Kidney (tissue), 14 donors: ENCODE data around the gene UBE2J1. TPM values are rescaled to one million over a fixed set of nuclear protein-coding genes. Genes with fewer than 3 reads are reported as not detected.
A peak's percentile ranks its signal among the peaks of the same experiment; 100 is the strongest.

Source experiments
- DNase-seq, 5 donors: peaks; one replicate each; pipeline ENCODE4 v3.0.0-alpha.2; 2013 to 2020
- FAIRE-seq: peaks from 2 replicates; lab custom pipeline; 2012; peaks lifted over from hg19 to GRCh38; lab: Jason Lieb, UNC
- H3K27ac ChIP-seq, 2 donors: one replicate each; pipeline ENCODE4 v1.7.0; 2013; ENCODE audit warnings: low read depth in 2 of 2, low read length in 2 of 2, inconsistent platforms in 1 of 2
- H3K27me3 ChIP-seq: one replicate; pipeline ENCODE4 v1.7.1; 2013; ENCODE audit warnings: low read length, inconsistent platforms; ENCODE audit not compliant: control insufficient read depth, insufficient read depth
- H3K36me3 ChIP-seq, 3 donors: one replicate each; pipeline versions ENCODE4 v1.7.0 to v1.7.1; 2013; ENCODE audit warnings: low read length in 3 of 3, control low read depth in 1 of 3, inconsistent platforms in 1 of 3; ENCODE audit not compliant: insufficient read depth in 3 of 3, control insufficient read depth in 2 of 3
- H3K4me1 ChIP-seq, 3 donors: one replicate each; pipeline versions ENCODE4 v1.7.0 to v1.7.1; 2013; ENCODE audit warnings: low read length in 3 of 3, inconsistent platforms in 1 of 3, low read depth in 1 of 3; ENCODE audit not compliant: control insufficient read depth in 2 of 3, insufficient read depth in 2 of 3
- H3K4me3 ChIP-seq, 3 donors: one replicate each; pipeline versions ENCODE4 v1.7.0 to v1.8.1; 2013; ENCODE audit warnings: low read length in 3 of 3, control low read depth in 1 of 3, inconsistent platforms in 1 of 3
- H3K9ac ChIP-seq, 3 donors: one replicate each; pipeline versions ENCODE4 v1.7.0 to v1.7.1; 2013; ENCODE audit warnings: low read length in 3 of 3, control low read depth in 1 of 3, inconsistent platforms in 1 of 3
- H3K9me3 ChIP-seq, 3 donors: one replicate each; pipeline versions ENCODE4 v1.7.0 to v1.7.1; 2013; ENCODE audit warnings: low read length in 3 of 3, control low read depth in 1 of 3, inconsistent platforms in 1 of 3; ENCODE audit not compliant: control insufficient read depth in 2 of 3, insufficient read depth in 1 of 3
- intact Hi-C: fragments of 100-400 bp; cut with DNase I; formaldehyde crosslinking; loops from one replicate; pipeline ENCODE4 v1.11.1; 2022
- polyA plus RNA-seq: library from polyadenylated mRNA; stranded (reverse); fragments of 350-450 nt; fragmentation: Illumina TruSeq; extraction: RNeasy Lipid Tissue Mini Kit (QIAGEN cat#74804); gene quantifications from one replicate; pipeline ENCODE4 v1.2.3, GENCODE V29; 2014; ENCODE audit warnings: low read depth, low replicate concordance; ENCODE audit not compliant: insufficient read depth
- total RNA-seq: library from RNA; stranded (reverse); fragmentation: NEBNext Ultra II Directional; extraction: Animal tissue kit (Norgen Biotek cat#: 25700); gene quantifications from one replicate; pipeline ENCODE4 v1.2.1, GENCODE V29; 2021
- TF ChIP-seq, protein P1 (sequence below): IDR thresholded peaks from 3 replicates; pipeline ENCODE4 v1.5.1; 2012; ENCODE audit warnings: mild to moderate bottlenecking, moderate library complexity, borderline replicate concordance; ENCODE audit not compliant: insufficient read depth; ENCODE audit errors: extremely low read depth
- donor health status: control.
- donor health status: control.
- donor health status: control.
- donor health status: control.
- donor health status: control.
- donor health status: DM: yes; HTN: yes; CAD: no.
- donor health status: Normal renal cell carcinoma (clear cell type).

Gene UBE2J1
- total and polyA plus RNA-seq, 2 donors from 2014 or later: 22.8 to 47.3 TPM

DNA sequence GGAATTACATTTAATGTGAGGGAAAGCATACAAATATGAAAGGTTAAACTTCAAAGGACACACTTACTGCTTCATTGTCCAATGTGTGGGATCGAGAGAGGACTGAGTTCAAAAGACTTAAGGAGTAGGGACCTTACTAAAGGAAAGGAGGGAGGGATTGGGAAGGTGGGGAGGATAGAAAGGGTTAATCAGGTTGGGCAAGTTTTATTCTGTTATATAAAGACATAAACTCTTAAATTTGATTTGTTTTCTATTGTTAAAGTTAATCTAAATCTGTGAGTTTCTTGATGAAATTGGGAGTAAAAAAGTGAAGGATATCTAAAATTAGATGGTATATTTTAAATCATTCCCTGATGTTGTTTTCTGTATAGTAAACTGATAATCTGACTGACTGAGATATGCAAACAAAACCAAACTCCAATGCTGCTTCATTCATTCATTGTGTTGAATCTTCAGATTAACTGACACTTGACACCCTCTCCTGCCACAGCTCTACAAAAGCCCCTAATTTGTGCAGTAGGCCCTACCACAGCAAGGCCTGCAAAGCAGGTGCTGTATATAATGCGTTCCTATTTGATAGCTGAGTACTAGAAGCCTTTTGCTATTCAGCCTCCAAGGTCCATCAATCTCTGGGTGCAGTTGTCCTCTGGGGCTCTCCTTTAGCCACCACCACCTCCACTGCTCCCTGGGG, 1.3 kb upstream of the UBE2J1 start:
- Histone ChIP-seq H3K27me3 (no peaks in the 10 kb centered on the region), H3K9ac (peak overlapping the region in 1 of 3 donors; percentile 4), H3K27ac (no peak overlapping the region), H3K9me3 (no peaks in the 10 kb centered on the region), H3K36me3 (no peaks in the 10 kb centered on the region), H3K4me1 (peaks cover 0 to 7% (median 6%) of the 10 kb centered on the region in 3 donors), H3K4me3 (peak overlapping the region in 1 of 3 donors; percentile 96)
- TF ChIP-seq, protein P1, sequence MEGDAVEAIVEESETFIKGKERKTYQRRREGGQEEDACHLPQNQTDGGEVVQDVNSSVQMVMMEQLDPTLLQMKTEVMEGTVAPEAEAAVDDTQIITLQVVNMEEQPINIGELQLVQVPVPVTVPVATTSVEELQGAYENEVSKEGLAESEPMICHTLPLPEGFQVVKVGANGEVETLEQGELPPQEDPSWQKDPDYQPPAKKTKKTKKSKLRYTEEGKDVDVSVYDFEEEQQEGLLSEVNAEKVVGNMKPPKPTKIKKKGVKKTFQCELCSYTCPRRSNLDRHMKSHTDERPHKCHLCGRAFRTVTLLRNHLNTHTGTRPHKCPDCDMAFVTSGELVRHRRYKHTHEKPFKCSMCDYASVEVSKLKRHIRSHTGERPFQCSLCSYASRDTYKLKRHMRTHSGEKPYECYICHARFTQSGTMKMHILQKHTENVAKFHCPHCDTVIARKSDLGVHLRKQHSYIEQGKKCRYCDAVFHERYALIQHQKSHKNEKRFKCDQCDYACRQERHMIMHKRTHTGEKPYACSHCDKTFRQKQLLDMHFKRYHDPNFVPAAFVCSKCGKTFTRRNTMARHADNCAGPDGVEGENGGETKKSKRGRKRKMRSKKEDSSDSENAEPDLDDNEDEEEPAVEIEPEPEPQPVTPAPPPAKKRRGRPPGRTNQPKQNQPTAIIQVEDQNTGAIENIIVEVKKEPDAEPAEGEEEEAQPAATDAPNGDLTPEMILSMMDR: no peak
- DNase-seq (no peak), FAIRE-seq (no peak)
- intact Hi-C loops: no loop called here

DNA sequence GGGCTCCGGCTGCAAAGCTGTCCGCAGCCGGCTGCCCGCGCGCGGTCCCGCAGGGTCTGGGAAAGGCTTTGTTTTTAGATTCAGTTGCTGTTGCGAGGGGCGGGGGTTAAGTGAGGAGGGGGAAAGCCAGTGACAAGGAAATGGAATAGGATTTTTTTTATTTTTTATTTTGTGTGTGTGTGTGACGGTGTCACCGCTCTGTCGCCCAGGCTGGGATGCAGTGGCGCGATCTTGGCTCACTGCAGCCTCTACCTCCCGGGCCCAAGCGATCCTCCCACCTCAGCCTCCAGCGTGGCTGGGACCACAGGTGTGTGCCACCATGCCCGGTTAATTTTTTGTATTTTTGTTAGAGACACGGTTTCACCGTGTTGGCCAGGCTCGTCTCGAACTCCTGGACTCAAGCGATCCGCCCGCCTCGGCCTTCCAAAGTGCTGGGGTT, 615 bp upstream of the UBE2J1 start:
- TF ChIP-seq, protein P1: no peak
- peak overlapping the region; percentile 36 to 96 (median 55) for H3K4me3 ChIP-seq
- peaks cover 0 to 10% (median 10%) of the 10 kb centered on the region in 3 donors for H3K4me1 ChIP-seq
- peak overlapping the region; percentile 30 to 98 (median 32) for H3K9ac ChIP-seq
- H3K27ac ChIP-seq: peak overlapping the region; percentile 93 to 97
- no peaks in the 10 kb centered on the region for H3K9me3 ChIP-seq
- DNase-seq (no peak), FAIRE-seq (no peak)
- H3K36me3 ChIP-seq: no peaks in the 10 kb centered on the region
- intact Hi-C loops: no loop called here
- H3K27me3 ChIP-seq: no peaks in the 10 kb centered on the region

DNA sequence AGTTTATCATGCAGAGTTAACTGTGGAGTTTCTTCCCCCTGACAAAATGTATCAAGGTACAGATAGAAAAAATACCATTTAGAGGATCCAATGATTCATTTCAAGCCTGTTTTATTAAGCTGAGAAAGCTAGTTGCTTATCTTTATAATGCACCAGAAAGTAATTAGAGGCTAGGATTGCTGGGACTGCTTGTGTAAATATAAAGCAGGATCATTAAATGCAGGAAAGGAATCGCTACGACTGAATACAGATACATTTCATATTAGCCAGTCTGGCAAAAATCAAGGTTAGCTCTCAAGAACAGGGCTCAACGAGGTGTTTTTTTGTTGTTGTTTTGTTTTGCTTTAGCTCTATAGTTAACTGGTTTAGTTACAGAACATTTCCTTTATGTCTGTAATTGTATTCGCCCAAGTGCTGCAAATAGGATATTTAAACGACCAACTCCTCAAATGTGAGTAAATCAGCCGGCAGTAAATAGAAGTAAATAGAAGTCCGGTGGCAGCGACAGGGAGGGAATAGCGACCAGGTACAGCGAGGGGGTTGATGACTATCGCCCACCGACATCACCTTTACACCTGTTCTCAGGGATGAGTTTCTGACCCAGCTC, 748 bp downstream of the UBE2J1 start:
- intact Hi-C loops: no loop called here
- Histone ChIP-seq H3K27me3 (no peaks in the 10 kb centered on the region), H3K4me3 (peak overlapping the region; percentile 90 to 96 (median 92)), H3K27ac (peak overlapping the region; percentile 93 to 97), H3K9me3 (no peaks in the 10 kb centered on the region), H3K4me1 (peaks cover 0 to 14% (median 14%) of the 10 kb centered on the region in 3 donors), H3K9ac (peak overlapping the region; percentile 82 to 98 (median 92)), H3K36me3 (no peaks in the 10 kb centered on the region)
- TF ChIP-seq, protein P1: no peak
- DNase-seq: peak in 1 of 5 donors; percentile 74
- no peak for FAIRE-seq
